ENCODE results near the gene SERPINE1.

Gene SERPINE1

DNA sequence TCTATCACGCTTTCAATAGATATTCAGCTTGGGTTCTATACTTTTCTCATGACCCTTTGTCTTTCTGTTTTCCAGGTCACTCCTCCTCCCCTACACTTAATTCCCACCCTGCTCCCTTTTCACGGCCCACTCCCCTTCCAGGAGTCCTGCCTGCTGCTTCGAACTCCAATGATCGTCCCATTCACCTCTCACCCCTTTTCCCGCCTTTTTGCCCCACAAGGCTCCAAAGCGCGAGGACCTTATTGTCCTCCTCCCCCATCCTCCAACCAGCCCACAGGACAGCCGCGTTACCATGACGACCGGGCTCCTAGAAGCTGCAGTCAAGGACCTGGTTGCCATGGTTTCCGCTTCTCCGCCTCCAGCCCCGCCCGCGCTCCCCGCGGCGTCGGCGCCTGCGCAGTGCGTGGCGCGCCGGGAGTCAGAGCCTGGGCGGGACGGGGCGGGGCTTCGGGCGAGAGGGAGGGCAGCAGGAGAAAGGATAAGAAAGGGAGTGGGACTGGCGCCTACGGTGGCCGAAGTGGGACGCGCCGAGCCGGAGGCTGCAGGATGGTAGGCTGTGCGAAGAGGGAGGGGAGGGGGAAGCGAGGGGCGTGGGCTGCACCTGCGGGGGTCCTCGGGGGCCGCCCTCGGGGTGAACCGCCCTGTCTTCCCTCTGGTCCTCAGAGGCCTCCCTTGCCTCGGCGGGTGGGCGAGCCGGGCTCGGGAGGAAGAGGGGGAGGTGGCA lies 27.2 kb downstream of the SERPINE1 start, which contains the start of gene AP1S1:
Gene AP1S1 (plus strand): TSS at position 508 of the 724 bp plus-strand sequence. CDS start 39 bp downstream, at position 547.
- DNase-seq (ENCODE audit: low read depth): peak; percentile 94
- TF ChIP-seq, protein P1, sequence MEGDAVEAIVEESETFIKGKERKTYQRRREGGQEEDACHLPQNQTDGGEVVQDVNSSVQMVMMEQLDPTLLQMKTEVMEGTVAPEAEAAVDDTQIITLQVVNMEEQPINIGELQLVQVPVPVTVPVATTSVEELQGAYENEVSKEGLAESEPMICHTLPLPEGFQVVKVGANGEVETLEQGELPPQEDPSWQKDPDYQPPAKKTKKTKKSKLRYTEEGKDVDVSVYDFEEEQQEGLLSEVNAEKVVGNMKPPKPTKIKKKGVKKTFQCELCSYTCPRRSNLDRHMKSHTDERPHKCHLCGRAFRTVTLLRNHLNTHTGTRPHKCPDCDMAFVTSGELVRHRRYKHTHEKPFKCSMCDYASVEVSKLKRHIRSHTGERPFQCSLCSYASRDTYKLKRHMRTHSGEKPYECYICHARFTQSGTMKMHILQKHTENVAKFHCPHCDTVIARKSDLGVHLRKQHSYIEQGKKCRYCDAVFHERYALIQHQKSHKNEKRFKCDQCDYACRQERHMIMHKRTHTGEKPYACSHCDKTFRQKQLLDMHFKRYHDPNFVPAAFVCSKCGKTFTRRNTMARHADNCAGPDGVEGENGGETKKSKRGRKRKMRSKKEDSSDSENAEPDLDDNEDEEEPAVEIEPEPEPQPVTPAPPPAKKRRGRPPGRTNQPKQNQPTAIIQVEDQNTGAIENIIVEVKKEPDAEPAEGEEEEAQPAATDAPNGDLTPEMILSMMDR (conservative IDR thresholded peaks at IDR 0.05; ENCODE audit: low read depth, low read length): no peak
- peak within 1 kb of the TSS; percentile 85 for H3K4me3 ChIP-seq (ENCODE audit: low read depth, low read length)

GRCh38 chr7:101154693-101155102 lies 27.8 kb downstream of the SERPINE1 start:
- no peak for DNase-seq (ENCODE audit: low read depth)
- TF ChIP-seq, protein P1 (conservative IDR thresholded peaks at IDR 0.05; ENCODE audit: low read depth, low read length): no peak

GRCh38 chr7:101155303-101155702 lies 28.4 kb downstream of the SERPINE1 start:
- H3K4me3 ChIP-seq (ENCODE audit: low read depth, low read length): peak overlapping the region; percentile 85
- TF ChIP-seq, protein P1 (conservative IDR thresholded peaks at IDR 0.05; ENCODE audit: low read depth, low read length): no peak
- no peak for DNase-seq (ENCODE audit: low read depth)

More at GRCh38 chr7:101154693-101155102, 27.8 kb downstream of the SERPINE1 start:
- peak overlapping the region; percentile 85 for H3K4me3 ChIP-seq (ENCODE audit: low read depth, low read length)

DNA sequence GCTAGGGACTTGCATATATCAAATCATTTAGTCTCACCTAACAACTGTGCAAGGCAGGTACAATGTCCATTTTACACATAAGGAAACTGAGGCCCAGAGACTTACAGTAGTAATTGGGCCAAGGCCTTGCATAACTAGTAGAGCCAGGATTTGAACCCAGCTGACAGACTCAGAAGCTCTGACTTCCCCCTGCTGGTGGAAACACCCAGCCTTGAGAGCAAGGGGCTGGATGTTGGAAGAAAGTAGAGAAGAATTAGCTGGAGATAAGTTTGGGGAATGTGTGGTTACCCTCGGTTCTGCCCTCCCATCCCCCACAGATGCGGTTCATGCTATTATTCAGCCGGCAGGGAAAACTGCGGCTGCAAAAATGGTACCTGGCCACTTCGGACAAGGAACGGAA lies 29.4 kb downstream of the SERPINE1 start:
- TF ChIP-seq, protein P1 (conservative IDR thresholded peaks at IDR 0.05; ENCODE audit: low read depth, low read length): peak; percentile 58
- H3K4me3 ChIP-seq (ENCODE audit: low read depth, low read length): peak overlapping the region; percentile 8

GRCh38 chr7:101156866-101157589 lies 30.1 kb downstream of the SERPINE1 start:
- TF ChIP-seq, protein P1 (conservative IDR thresholded peaks at IDR 0.05; ENCODE audit: low read depth, low read length): no peak
- no peak overlapping the region for H3K4me3 ChIP-seq (ENCODE audit: low read depth, low read length)
- DNase-seq (ENCODE audit: low read depth): no peak

More for the DNA sequence above, 29.4 kb downstream of the SERPINE1 start:
- peak; percentile 35 for DNase-seq (ENCODE audit: low read depth)

GRCh38 chr7:101159696-101160674 lies 33.1 kb downstream of the SERPINE1 start:
- TF ChIP-seq, protein P1 (conservative IDR thresholded peaks at IDR 0.05; ENCODE audit: low read depth, low read length): no peak
- DNase-seq (ENCODE audit: low read depth): no peak
- no peak overlapping the region for H3K4me3 ChIP-seq (ENCODE audit: low read depth, low read length)
